A549 (cell line): Measurements from ENCODE around the gene CARD11.

Experiments used
- HEYL ChIP-seq: fragments of 250-450 bp; sonication (Bioruptor Pico); IDR thresholded peaks from 2 replicates; pipeline ENCODE4 v1.8.0; 2021; ENCODE audit warnings: mild to moderate bottlenecking, moderate library complexity
- JUNB ChIP-seq: fragments of >200 bp; sonication (Bioruptor Twin); formaldehyde crosslinking; IDR thresholded peaks from 2 replicates; pipeline ENCODE4 v1.6.1; 2016
- KDM1A ChIP-seq: fragments of 200-600 bp; sonication (generic); IDR thresholded peaks from 2 replicates; pipeline ENCODE4 v1.6.1; 2016; ENCODE audit warnings: low read depth, mild to moderate bottlenecking
- PHF8 ChIP-seq: fragments of 200-600 bp; sonication (generic); IDR thresholded peaks from 2 replicates; pipeline ENCODE4 v1.6.1; 2016; ENCODE audit warnings: low read depth, mild to moderate bottlenecking, antibody characterized with exemption, moderate library complexity, borderline replicate concordance
- TF ChIP-seq, protein P1 (sequence below): fragments of >200 bp; sonication (Bioruptor Twin); formaldehyde crosslinking; IDR thresholded peaks from 3 replicates; pipeline ENCODE4 v1.5.1; 2016
- TF ChIP-seq, protein P2 (sequence below): IDR thresholded peaks from 2 replicates; pipeline ENCODE4 v1.6.1; 2012
- TF ChIP-seq, protein P3 (sequence below): fragments of 200-600 bp; sonication (generic); IDR thresholded peaks from 2 replicates; pipeline ENCODE4 v1.6.1; 2016; ENCODE audit warnings: antibody characterized with exemption, mild to moderate bottlenecking, moderate library complexity

DNA sequence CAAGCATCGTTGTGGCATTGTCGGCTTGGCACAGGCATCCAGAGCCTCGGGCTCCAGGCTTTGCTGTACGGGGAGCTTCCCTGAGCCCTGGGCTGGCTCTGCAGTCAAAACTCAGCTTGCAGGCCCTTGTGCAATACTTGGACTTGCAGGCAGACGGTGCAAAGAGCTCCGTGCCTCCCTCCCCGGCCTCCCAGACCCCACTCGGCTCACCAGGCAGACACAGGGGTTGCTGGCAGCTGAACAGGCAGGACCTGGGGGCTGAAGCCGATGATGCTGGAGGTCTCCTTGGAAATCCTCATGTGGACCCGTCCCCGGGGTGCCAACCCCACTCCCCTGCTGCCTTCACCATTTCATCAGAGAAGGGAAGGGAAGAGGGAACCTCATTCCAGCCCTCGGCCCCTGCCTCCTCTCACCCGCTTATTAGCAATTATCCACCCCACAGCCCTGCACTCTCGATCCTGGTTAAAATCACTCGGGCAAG is 139.9 kb downstream of the CARD11 start:
- TF ChIP-seq, protein P1, sequence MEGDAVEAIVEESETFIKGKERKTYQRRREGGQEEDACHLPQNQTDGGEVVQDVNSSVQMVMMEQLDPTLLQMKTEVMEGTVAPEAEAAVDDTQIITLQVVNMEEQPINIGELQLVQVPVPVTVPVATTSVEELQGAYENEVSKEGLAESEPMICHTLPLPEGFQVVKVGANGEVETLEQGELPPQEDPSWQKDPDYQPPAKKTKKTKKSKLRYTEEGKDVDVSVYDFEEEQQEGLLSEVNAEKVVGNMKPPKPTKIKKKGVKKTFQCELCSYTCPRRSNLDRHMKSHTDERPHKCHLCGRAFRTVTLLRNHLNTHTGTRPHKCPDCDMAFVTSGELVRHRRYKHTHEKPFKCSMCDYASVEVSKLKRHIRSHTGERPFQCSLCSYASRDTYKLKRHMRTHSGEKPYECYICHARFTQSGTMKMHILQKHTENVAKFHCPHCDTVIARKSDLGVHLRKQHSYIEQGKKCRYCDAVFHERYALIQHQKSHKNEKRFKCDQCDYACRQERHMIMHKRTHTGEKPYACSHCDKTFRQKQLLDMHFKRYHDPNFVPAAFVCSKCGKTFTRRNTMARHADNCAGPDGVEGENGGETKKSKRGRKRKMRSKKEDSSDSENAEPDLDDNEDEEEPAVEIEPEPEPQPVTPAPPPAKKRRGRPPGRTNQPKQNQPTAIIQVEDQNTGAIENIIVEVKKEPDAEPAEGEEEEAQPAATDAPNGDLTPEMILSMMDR = no peak
- TF ChIP-seq, protein P2, sequence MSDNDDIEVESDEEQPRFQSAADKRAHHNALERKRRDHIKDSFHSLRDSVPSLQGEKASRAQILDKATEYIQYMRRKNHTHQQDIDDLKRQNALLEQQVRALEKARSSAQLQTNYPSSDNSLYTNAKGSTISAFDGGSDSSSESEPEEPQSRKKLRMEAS = no peak
- TF ChIP-seq, protein P3, sequence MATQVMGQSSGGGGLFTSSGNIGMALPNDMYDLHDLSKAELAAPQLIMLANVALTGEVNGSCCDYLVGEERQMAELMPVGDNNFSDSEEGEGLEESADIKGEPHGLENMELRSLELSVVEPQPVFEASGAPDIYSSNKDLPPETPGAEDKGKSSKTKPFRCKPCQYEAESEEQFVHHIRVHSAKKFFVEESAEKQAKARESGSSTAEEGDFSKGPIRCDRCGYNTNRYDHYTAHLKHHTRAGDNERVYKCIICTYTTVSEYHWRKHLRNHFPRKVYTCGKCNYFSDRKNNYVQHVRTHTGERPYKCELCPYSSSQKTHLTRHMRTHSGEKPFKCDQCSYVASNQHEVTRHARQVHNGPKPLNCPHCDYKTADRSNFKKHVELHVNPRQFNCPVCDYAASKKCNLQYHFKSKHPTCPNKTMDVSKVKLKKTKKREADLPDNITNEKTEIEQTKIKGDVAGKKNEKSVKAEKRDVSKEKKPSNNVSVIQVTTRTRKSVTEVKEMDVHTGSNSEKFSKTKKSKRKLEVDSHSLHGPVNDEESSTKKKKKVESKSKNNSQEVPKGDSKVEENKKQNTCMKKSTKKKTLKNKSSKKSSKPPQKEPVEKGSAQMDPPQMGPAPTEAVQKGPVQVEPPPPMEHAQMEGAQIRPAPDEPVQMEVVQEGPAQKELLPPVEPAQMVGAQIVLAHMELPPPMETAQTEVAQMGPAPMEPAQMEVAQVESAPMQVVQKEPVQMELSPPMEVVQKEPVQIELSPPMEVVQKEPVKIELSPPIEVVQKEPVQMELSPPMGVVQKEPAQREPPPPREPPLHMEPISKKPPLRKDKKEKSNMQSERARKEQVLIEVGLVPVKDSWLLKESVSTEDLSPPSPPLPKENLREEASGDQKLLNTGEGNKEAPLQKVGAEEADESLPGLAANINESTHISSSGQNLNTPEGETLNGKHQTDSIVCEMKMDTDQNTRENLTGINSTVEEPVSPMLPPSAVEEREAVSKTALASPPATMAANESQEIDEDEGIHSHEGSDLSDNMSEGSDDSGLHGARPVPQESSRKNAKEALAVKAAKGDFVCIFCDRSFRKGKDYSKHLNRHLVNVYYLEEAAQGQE = no peak
- TF ChIP-seq KDM1A = no peak
- TF ChIP-seq PHF8 = no peak
- no peak for TF ChIP-seq JUNB
- no peak for TF ChIP-seq HEYL (CRISPR knock-in tag)
